Hypothalamus (tissue), 51 donors: ENCODE measurements around the gene PDCD7.
"Not testable (repeated sequence)": the region's sequence is repeated elsewhere in the genome, so short reads cannot be mapped to it uniquely, and the experiment has no call there.

ENCODE experiments used
- DNase-seq, 51 donors: peaks; one replicate each; lab custom pipeline; 2025; lab: John Stamatoyannopoulos, UW

PDCD7 gene

GRCh38 chr15:65130941-65131340, 2.7 kb downstream of the PDCD7 start:
- DNase-seq = no peak

- no peak for DNase-seq
These were observed 18.1 kb downstream of the PDCD7 start for GRCh38 chr15:65115542-65115941.

- no peak for DNase-seq
These were observed 18.5 kb downstream of the PDCD7 start, which contains the start of gene UBAP1L for GRCh38 chr15:65115086-65115485. Gene UBAP1L, minus strand, starts transcription at chr15:65115200. Its CDS starts 8,985 bp downstream, at chr15:65106215.

GRCh38 chr15:65110676-65111292, 22.8 kb downstream of the PDCD7 start:
- no peak for DNase-seq

GRCh38 chr15:65106011-65106590, 27.5 kb downstream of the PDCD7 start:
- DNase-seq = no peak

- DNase-seq = no peak
These were observed 28.6 kb downstream of the PDCD7 start for GRCh38 chr15:65105038-65105437.

GRCh38 chr15:65102912-65103311, 30.7 kb downstream of the PDCD7 start:
- no peak for DNase-seq

- no peak for DNase-seq
These were observed 31.5 kb downstream of the PDCD7 start for GRCh38 chr15:65101891-65102708.

- DNase-seq = peak in 28 of 51 donors; percentile 14 to 71 (median 43)
These were observed 32.2 kb downstream of the PDCD7 start for GRCh38 chr15:65101411-65101890.

GRCh38 chr15:65100442-65100841, 33.2 kb downstream of the PDCD7 start:
- DNase-seq = no peak

- DNase-seq = not testable (repeated sequence)
These were observed 33.8 kb downstream of the PDCD7 start for GRCh38 chr15:65099801-65100200.

GRCh38 chr15:65099336-65099735, 34.3 kb downstream of the PDCD7 start:
- no peak for DNase-seq

GRCh38 chr15:65097651-65098263, 35.9 kb downstream of the PDCD7 start:
- no peak for DNase-seq

- no peak for DNase-seq
These were observed 36.9 kb downstream of the PDCD7 start for GRCh38 chr15:65096481-65097385.

GRCh38 chr15:65095747-65096104, 37.9 kb downstream of the PDCD7 start:
- no peak for DNase-seq

- DNase-seq = no peak
These were observed 38.4 kb downstream of the PDCD7 start for GRCh38 chr15:65095011-65095746.

GRCh38 chr15:65094294-65094995, 39.2 kb downstream of the PDCD7 start:
- DNase-seq = peak in 12 of 51 donors; percentile 22 to 58 (median 32)

- not testable (repeated sequence) for DNase-seq
These were observed 39.8 kb downstream of the PDCD7 start for GRCh38 chr15:65093793-65094170.
